CD4-positive, alpha-beta T cell treated with Interleukin-6 for 4 hours (primary cell): ENCODE results near the gene KRTAP5-10.
"Not testable (repeated sequence)": the region's sequence is repeated elsewhere in the genome, so short reads cannot be mapped to it uniquely, and the experiment has no call there.

Experiments
- DNase-seq: peaks from one replicate; pipeline ENCODE4 v3.0.0-alpha.2; 2020; ENCODE audit warnings: mixed read lengths

The KRTAP5-10 gene

DNA sequence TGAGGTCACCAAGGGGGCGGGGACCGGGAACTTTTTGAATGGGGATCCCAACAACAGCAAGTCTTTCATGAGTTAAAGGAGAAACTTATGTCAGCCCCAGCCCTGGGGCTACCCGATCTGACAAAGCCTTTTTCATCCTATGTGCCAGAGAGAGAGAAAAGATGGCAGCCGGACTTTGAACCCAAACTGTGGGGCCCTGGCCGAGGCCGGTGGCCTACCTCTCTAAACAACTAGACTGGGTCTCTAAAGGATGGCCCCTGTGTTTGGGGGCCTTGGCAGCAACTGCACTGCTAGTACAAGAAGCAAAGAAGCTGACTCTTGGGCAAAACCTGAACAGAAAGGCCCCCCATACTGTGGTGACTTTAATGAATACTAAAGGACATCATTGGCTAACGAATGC is 48.6 kb downstream of the KRTAP5-10 start:
- not testable (repeated sequence) for DNase-seq

DNA sequence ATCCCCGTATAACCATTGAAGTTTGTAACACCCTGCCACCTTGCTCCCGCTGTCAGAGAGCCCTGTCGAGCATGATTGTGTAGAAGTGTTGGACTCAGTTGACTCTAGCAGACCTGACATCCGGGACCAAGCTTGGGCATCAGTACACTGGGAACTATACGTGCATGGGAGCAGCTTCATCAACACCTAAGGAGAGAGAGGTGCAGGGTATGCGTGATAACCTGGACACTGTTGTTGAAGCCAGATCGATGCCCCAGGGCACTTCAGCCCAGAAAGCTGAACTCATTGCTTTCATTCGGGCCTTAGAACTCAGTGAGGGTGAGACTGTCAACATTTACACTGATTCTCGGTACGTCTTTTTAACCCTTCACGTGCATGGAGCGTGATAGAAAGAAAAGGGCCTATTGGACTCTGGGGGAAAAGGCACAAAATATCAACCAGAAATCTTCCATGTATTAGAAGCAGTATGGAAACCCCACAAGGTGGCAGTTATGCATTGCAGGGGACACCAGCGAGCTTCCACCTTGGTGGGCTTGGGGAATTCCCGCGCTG is 49.1 kb downstream of the KRTAP5-10 start:
- DNase-seq: not testable (repeated sequence)

DNA sequence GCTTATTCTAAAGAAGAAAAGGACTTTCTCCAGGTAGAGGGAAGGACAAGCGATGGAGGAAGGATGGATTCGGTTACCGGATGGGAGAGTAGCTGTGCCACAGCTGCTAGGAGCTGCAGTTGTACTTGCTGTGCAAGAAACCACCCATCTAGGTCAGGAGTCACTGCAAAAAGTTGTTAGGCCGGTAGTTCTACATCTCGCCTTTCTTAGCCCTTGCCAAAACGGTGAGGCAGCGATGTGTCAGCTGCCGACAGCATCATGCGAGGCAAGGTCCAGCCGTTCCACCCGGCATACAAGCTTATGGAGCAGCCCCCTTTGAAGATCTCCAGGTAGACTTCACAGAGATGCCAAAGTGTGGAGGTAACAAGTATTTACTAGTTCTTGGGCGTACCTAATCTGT is 49.6 kb downstream of the KRTAP5-10 start:
- not testable (repeated sequence) for DNase-seq
